ENCODE data around the gene GDF3.
"Not testable (repeated sequence)": the region's sequence is repeated elsewhere in the genome, so short reads cannot be mapped to it uniquely, and the experiment has no call there.

GDF3 gene

DNA sequence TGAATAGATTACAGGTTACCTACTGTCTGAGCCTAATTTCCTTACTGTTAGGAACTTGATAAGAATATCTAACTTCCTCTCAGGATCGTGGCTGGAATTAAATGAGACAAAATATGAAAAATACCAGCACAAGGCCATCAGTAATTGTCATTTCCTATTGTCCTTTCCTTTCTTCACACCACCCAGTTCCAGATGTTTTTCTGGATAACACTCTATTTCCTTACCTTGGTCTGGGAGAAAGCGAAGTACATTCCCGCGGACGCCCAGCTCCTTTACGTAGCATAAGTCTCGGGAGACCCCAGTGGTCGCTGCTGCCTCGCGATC, 376 bp downstream of the GDF3 start:
- H3K36me3 ChIP-seq (ENCODE audit: control insufficient read depth, insufficient read depth, low read length), result no peaks in the 10 kb centered on the region
- H3K9ac ChIP-seq (ENCODE audit: low read length), result no peak overlapping the region
- no peak overlapping the region for H3K27ac ChIP-seq (ENCODE audit: low read depth, low read length)
- H3K27me3 ChIP-seq (ENCODE audit: control insufficient read depth, insufficient read depth, low read length), result no peaks in the 10 kb centered on the region
- no peak overlapping the region for H3K4me3 ChIP-seq (ENCODE audit: low read length)
- H3K4me1 ChIP-seq (ENCODE audit: control insufficient read depth, insufficient read depth, low read length), result no peaks in the 10 kb centered on the region

DNA sequence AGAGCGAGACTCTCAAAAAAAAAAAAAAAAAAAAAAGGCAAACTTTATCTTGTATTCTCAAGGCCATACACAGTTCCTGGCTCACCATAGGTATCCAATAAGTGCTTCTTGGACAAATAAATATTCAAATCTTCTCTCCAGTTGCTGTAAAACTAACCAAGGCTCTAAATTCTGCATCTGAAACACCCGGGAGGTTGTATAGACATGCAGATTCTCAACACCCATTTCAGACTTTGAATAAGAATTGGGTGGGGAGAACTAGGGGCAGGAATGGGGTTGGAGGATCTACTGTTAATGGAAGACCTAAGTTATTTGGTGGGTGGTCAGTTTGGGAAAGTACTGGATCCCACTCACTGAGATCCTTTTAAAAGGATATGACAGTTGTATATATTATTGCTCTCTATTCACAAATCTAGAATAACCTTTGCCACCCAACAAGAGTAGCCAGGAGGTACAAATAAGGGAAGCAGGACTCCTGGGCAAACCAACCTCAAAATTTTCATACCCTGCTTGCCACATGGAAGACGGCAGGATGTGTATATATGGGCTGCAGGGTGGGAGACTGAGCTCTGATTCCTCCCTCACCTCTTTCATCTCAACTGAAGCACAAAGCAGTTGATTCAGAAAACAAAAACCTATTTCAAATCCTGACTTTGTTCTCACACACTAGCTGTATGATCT, 879 bp downstream of the GDF3 start:
- no peak overlapping the region for H3K27ac ChIP-seq (ENCODE audit: low read depth, low read length)

DNA sequence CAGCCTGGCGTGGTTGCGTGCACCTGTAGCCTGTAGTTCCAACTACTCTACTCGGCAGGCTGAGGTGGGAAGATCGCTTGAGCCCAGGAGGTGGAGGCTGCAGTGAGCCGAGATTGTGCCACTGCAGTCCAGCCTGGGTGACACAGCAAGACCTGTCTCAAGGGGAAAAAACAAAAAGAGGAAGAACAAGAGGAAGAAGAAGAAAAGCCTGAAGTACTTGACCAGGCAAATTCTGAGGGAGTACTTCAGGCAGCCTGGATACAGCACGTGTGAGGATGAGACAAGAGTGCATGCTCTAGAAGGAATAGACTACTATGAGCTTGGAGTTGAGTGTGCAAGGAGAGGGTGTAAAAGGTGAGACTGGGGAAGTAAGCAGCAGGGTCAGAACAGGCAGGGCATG, 1.8 kb downstream of the GDF3 start:
- Histone ChIP-seq H3K36me3 (ENCODE audit: control insufficient read depth, insufficient read depth, low read length) (no peaks in the 10 kb centered on the region), H3K4me1 (ENCODE audit: control insufficient read depth, insufficient read depth, low read length) (no peaks in the 10 kb centered on the region), H3K9ac (ENCODE audit: low read length) (no peak overlapping the region)

More for the DNA sequence above, 879 bp downstream of the GDF3 start:
- H3K4me3 ChIP-seq (ENCODE audit: low read length), result no peak overlapping the region
- no peak overlapping the region for H3K9ac ChIP-seq (ENCODE audit: low read length)
- no peaks in the 10 kb centered on the region for H3K4me1 ChIP-seq (ENCODE audit: control insufficient read depth, insufficient read depth, low read length)
- no peaks in the 10 kb centered on the region for H3K27me3 ChIP-seq (ENCODE audit: control insufficient read depth, insufficient read depth, low read length)
- H3K36me3 ChIP-seq (ENCODE audit: control insufficient read depth, insufficient read depth, low read length), result no peaks in the 10 kb centered on the region

DNA sequence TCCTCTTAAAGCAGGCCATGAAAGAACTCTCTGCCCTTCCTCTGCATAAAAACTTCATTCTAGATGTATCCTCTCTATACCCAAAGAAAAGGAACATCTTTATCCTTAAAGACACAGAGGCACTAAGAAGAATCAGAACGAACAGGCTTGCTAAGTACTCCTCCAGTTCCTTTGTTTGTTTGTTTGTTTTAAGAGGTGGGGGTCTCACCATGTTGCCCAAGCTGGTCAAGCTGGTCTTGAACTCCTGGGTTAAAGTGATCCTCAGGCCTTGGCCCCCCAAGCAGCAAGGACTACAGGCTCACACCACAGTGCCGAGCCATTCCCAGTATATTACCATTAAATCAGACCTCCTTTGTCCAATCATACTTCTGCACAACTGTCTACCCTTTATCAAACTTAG, 14.0 kb downstream of the GDF3 start:
- H3K27ac ChIP-seq (ENCODE audit: low read depth, low read length), result no peak overlapping the region
- H3K4me3 ChIP-seq (ENCODE audit: low read length), result no peak overlapping the region
- no peaks in the 10 kb centered on the region for H3K27me3 ChIP-seq (ENCODE audit: control insufficient read depth, insufficient read depth, low read length)
- H3K9ac ChIP-seq (ENCODE audit: low read length), result no peak overlapping the region
- H3K36me3 ChIP-seq (ENCODE audit: control insufficient read depth, insufficient read depth, low read length), result no peaks in the 10 kb centered on the region
- no peaks in the 10 kb centered on the region for H3K4me1 ChIP-seq (ENCODE audit: control insufficient read depth, insufficient read depth, low read length)

More for the DNA sequence above, 1.8 kb downstream of the GDF3 start:
- H3K4me3 ChIP-seq (ENCODE audit: low read length), result no peak overlapping the region
- H3K27ac ChIP-seq (ENCODE audit: low read depth, low read length), result no peak overlapping the region
- H3K27me3 ChIP-seq (ENCODE audit: control insufficient read depth, insufficient read depth, low read length), result no peaks in the 10 kb centered on the region

DNA sequence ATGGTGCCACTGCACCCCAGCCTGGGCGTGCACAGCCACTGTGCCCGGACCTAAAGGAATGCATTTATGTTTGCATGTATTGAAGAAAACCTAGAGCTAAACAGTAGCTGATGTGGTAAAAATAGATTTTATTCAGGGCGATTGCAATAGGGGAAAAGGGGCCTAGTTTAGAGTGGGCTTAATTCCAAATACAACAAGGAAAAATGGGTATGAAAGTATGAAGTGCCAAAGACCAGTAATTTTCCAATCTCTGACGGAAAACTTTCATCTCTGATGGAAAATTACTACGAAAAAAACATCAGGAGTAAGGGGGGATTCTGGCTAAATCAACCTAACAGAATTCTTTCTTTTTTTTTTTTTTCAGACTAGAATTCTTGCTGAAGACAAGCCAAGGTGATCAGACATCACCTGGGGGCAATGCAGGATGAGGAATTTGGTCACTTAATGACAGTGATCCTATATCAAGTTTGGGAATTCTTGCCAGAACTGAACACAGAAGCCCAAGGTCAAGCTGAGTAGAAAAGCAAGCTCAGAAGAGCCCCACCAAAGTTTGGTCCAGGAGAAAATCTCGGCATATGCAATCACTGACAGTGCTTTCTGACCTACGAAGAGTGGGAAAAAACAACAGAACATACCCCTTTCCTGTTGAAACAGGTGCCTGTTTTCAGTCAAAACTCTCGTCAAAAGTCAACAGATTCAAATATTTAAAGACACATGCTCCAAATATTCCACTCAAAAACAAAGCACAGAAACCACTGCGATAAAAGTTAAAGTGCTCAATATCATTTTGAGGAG, 16.1 kb downstream of the GDF3 start:
- Histone ChIP-seq H3K27me3 (ENCODE audit: control insufficient read depth, insufficient read depth, low read length) (no peaks in the 10 kb centered on the region), H3K4me3 (ENCODE audit: low read length) (no peak overlapping the region), H3K9ac (ENCODE audit: low read length) (no peak overlapping the region), H3K36me3 (ENCODE audit: control insufficient read depth, insufficient read depth, low read length) (no peaks in the 10 kb centered on the region), H3K4me1 (ENCODE audit: control insufficient read depth, insufficient read depth, low read length) (no peaks in the 10 kb centered on the region), H3K27ac (ENCODE audit: low read depth, low read length) (no peak overlapping the region)

DNA sequence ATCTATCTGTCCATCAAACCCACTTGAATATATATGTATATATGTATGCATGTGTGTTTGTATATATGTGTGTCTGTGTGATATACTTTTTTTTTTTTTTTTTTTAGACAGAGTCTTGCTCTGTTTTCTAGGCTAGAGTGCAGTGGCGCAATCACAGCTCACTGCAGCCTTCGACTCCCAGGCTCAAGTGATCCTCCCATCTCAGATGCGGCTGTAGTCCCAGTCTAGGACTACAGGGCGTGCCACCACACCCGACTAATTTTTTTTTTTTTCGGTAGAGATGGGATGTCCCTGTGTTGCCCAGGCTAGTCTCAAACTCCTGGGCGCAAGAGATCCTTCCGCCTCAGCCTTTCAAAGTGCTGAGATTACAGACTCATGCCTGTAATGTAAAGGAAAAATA, 16.8 kb downstream of the GDF3 start:
- no peaks in the 10 kb centered on the region for H3K36me3 ChIP-seq (ENCODE audit: control insufficient read depth, insufficient read depth, low read length)
- H3K4me1 ChIP-seq (ENCODE audit: control insufficient read depth, insufficient read depth, low read length), result no peaks in the 10 kb centered on the region
- H3K27me3 ChIP-seq (ENCODE audit: control insufficient read depth, insufficient read depth, low read length), result no peaks in the 10 kb centered on the region
- H3K27ac ChIP-seq (ENCODE audit: low read depth, low read length), result no peak overlapping the region
- H3K4me3 ChIP-seq (ENCODE audit: low read length), result no peak overlapping the region
- no peak overlapping the region for H3K9ac ChIP-seq (ENCODE audit: low read length)

DNA sequence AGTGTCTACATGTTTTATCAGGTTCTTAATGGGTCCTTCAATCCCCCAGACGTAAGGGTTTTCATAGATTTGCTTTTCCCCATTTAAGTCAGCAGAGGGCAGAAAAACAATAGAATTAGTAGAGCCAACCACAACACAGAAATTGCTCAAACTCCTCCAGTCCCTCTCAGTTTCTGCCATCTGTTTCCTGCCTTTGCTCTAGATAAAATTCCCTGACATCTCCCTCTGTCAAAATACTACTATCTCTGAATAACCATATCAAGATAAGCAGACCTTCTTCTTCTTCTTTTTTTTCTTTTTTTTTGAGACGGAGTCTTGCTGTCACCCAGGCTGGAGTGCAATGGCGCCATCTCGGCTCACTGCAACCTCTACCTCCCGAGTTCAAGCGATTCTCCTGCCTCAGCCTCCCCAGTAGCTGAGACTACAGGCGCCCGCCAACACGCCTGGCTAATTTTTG, 18.1 kb downstream of the GDF3 start:
- H3K36me3 ChIP-seq (ENCODE audit: control insufficient read depth, insufficient read depth, low read length); H3K4me3 ChIP-seq (ENCODE audit: low read length); H3K27me3 ChIP-seq (ENCODE audit: control insufficient read depth, insufficient read depth, low read length); H3K4me1 ChIP-seq (ENCODE audit: control insufficient read depth, insufficient read depth, low read length); H3K9ac ChIP-seq (ENCODE audit: low read length); H3K27ac ChIP-seq (ENCODE audit: low read depth, low read length): not testable (repeated sequence)

DNA sequence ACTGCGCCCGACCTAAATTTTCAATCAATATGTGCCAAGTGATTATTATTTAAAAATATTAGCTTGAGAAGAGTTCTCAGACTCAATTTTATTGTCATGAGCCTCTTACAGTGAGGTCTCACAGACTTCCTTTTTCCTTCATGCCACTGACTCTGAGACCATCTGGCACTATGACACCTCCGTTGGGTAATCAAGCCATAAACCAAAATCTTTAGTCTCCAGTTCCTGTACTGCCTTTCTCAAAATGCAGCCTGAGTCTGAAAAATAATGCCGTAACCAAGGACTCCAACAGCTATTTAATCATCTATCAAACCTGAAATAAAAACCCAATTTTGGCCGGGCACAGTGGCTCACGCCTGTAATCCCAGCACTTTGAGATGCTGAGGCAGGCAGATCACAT, 20.1 kb downstream of the GDF3 start:
- H3K4me1 ChIP-seq (ENCODE audit: control insufficient read depth, insufficient read depth, low read length); H3K36me3 ChIP-seq (ENCODE audit: control insufficient read depth, insufficient read depth, low read length); H3K27me3 ChIP-seq (ENCODE audit: control insufficient read depth, insufficient read depth, low read length); H3K27ac ChIP-seq (ENCODE audit: low read depth, low read length); H3K9ac ChIP-seq (ENCODE audit: low read length); H3K4me3 ChIP-seq (ENCODE audit: low read length): not testable (repeated sequence)

DNA sequence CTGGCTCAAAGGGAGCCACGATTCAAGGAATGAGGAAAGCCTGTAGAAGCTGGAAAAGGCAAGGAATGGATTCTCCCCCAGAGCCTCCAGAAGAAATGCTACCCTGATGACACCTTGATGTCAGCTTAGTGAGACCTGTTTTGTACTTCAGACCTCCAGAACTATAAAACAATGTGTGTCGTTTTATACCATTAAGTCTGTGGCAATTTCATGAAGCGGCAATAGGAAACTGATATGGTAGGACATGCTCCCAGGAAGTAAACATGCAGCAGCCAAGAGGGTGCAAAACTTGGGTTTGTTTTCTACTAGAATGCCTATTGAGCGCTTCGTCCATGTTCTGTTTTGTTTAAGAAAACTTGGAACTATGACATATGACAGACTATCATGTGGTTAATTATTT, 27.4 kb downstream of the GDF3 start:
- H3K36me3 ChIP-seq (ENCODE audit: control insufficient read depth, insufficient read depth, low read length), result no peaks in the 10 kb centered on the region
- H3K9ac ChIP-seq (ENCODE audit: low read length), result no peak overlapping the region
- H3K27ac ChIP-seq (ENCODE audit: low read depth, low read length), result no peak overlapping the region
- no peaks in the 10 kb centered on the region for H3K27me3 ChIP-seq (ENCODE audit: control insufficient read depth, insufficient read depth, low read length)
- no peak overlapping the region for H3K4me3 ChIP-seq (ENCODE audit: low read length)
- no peaks in the 10 kb centered on the region for H3K4me1 ChIP-seq (ENCODE audit: control insufficient read depth, insufficient read depth, low read length)

DNA sequence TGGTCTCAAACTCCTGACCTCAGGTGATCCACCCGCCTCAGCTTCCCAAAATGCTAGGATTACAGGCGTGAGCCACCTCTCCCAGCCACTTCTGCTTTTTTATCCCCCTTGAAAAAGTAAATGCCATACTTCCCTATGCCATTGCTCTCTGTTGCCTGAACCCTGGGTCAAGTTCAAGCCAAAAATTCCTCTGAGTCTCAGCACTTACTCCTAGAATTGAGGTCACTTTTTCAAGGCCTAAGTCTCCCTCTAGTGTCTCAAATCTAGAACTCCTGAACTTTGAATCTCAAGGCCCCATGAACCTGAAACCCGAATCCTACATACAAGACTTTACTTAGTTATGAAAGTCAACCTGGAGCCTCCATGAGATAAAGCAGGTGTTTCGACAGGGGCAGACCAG, 28.4 kb downstream of the GDF3 start:
- Histone ChIP-seq H3K27me3 (ENCODE audit: control insufficient read depth, insufficient read depth, low read length) (no peaks in the 10 kb centered on the region), H3K36me3 (ENCODE audit: control insufficient read depth, insufficient read depth, low read length) (no peaks in the 10 kb centered on the region), H3K4me3 (ENCODE audit: low read length) (no peak overlapping the region), H3K27ac (ENCODE audit: low read depth, low read length) (no peak overlapping the region), H3K4me1 (ENCODE audit: control insufficient read depth, insufficient read depth, low read length) (no peaks in the 10 kb centered on the region), H3K9ac (ENCODE audit: low read length) (no peak overlapping the region)

DNA sequence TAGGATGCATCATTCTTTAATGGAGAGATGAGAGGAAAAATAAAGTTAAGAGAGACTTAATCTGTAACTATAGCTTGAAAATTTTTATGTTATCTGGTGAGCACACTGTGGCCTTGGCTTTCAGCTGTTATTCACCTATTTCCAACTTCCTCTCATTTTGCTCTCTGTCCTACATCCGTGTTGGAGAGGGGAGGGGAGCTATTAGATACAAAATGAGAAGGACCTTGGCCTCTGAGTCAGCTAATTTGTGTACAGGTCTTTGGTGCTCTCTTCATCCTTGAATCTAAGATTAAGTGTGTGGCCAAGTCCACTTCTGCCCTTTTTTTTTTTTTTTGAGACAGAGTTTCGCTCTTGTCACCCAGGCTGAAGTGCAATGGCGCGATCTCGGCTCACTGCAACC, 29.0 kb downstream of the GDF3 start:
- H3K27me3 ChIP-seq (ENCODE audit: control insufficient read depth, insufficient read depth, low read length), result no peaks in the 10 kb centered on the region
- no peak overlapping the region for H3K9ac ChIP-seq (ENCODE audit: low read length)
- H3K27ac ChIP-seq (ENCODE audit: low read depth, low read length), result no peak overlapping the region
- H3K4me1 ChIP-seq (ENCODE audit: control insufficient read depth, insufficient read depth, low read length), result no peaks in the 10 kb centered on the region
- H3K36me3 ChIP-seq (ENCODE audit: control insufficient read depth, insufficient read depth, low read length), result no peaks in the 10 kb centered on the region
- H3K4me3 ChIP-seq (ENCODE audit: low read length), result no peak overlapping the region

DNA sequence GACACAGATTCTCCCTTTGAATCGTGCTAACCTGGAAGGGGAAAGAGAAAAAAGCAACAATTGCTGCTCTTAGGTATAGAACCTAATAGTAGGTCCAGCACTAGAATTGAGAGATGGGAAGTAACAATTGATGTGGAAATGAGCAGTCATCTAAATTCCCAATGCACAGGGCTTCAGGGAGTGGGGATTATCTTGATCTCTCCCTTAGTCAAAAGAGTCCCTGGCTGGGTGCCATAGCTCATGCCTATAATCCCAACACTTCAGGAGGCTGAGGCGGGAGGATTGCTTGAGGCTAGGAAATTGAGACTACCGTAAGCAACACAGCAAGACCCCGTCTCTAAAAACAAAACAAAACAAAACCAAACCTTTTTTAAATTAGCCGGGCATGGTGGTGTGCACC, 33.8 kb downstream of the GDF3 start:
- Histone ChIP-seq H3K4me3 (ENCODE audit: low read length) (no peak overlapping the region), H3K4me1 (ENCODE audit: control insufficient read depth, insufficient read depth, low read length) (no peaks in the 10 kb centered on the region), H3K27me3 (ENCODE audit: control insufficient read depth, insufficient read depth, low read length) (no peaks in the 10 kb centered on the region), H3K9ac (ENCODE audit: low read length) (no peak overlapping the region), H3K36me3 (ENCODE audit: control insufficient read depth, insufficient read depth, low read length) (no peaks in the 10 kb centered on the region), H3K27ac (ENCODE audit: low read depth, low read length) (no peak overlapping the region)

DNA sequence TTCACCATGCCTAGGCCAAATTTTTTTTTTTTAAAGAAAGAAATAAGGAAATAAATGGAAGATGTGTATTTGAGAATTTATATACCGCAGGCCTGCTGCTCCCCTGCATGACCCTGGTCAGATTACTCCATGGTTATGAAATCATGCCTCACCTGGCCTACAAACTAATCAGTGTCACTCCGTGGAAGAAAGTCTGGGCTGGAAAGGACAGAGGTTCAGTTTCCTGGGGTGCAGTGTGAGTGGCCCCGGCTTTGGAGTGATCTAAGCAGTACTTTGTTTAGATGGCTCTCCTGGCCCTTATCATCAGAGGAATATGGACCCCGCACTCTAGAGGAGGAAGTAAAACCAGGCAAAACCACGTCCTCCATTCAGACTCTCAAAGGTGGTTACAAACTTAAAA, 39.5 kb downstream of the GDF3 start:
- no peaks in the 10 kb centered on the region for H3K4me1 ChIP-seq (ENCODE audit: control insufficient read depth, insufficient read depth, low read length)
- no peaks in the 10 kb centered on the region for H3K36me3 ChIP-seq (ENCODE audit: control insufficient read depth, insufficient read depth, low read length)
- no peaks in the 10 kb centered on the region for H3K27me3 ChIP-seq (ENCODE audit: control insufficient read depth, insufficient read depth, low read length)
- no peak overlapping the region for H3K9ac ChIP-seq (ENCODE audit: low read length)
- H3K4me3 ChIP-seq (ENCODE audit: low read length), result no peak overlapping the region
- no peak overlapping the region for H3K27ac ChIP-seq (ENCODE audit: low read depth, low read length)
